ENCODE results near the gene PCBP3. TPM values are rescaled to one million over a fixed set of nuclear protein-coding genes. Genes with fewer than 3 reads are reported as not detected.
"Not testable (repeated sequence)": the region's sequence is repeated elsewhere in the genome, so short reads cannot be mapped to it uniquely, and the experiment has no call there.

Gene PCBP3
- total RNA-seq, 6 experiments from 2014 or later, result not detected

GRCh38 chr21:45611939-45612664 is 31.4 kb upstream of the PCBP3 start:
- peaks cover 40% of the 10 kb centered on the region for H3K27me3 Mint-ChIP-seq (ENCODE audit: insufficient read depth)
- peak overlapping the region; percentile 11; the same call in 1 of the 2 replicates for H3K27ac Mint-ChIP-seq
- peaks cover 20% of the 10 kb centered on the region for H3K4me1 Mint-ChIP-seq (ENCODE audit: low read depth)
- peak overlapping the region; percentile 65 for H3K4me3 Mint-ChIP-seq
- H3K36me3 Mint-ChIP-seq (ENCODE audit: low read depth), result no peaks in the 10 kb centered on the region
- H3K9me3 Mint-ChIP-seq, result no peaks in the 10 kb centered on the region
- TF ChIP-seq CTCF (IDR thresholded peaks at IDR 0.05), result no peak
- peak; percentile 48 for DNase-seq

- Mint-ChIP-seq H3K4me1 (ENCODE audit: low read depth) (peaks cover 20% of the 10 kb centered on the region), H3K27me3 (ENCODE audit: insufficient read depth) (peaks cover 42% of the 10 kb centered on the region), H3K4me3 (peak overlapping the region; percentile 65; the same call in 1 of the 2 replicates)
- H3K9me3 Mint-ChIP-seq; H3K36me3 Mint-ChIP-seq (ENCODE audit: low read depth); DNase-seq; H3K27ac Mint-ChIP-seq: not testable (repeated sequence)
Observed at GRCh38 chr21:45612665-45613019, 30.9 kb upstream of the PCBP3 start.

DNA sequence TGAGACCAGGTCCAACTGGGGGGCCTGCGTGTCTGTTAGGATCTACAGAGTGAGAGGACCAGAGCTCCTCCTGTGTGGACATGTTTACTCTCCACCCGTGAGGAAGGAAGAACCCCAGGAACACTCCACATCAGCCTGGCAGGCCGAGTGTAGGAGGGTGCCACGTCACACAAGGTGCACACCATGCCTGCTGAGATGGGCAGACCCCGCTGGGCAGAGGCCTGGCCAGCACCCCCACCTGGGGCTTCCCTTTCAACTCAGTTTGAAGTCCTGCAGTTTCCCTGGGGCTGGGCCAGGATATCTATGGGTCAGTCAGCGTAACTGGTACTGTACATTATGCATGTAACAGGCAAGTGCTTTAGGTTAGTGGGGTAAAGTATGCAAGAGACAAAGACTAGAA is 30.1 kb upstream of the PCBP3 start:
- no peak overlapping the region for H3K27ac Mint-ChIP-seq
- peaks cover 20% of the 10 kb centered on the region for H3K4me1 Mint-ChIP-seq (ENCODE audit: low read depth)
- no peak for DNase-seq

GRCh38 chr21:45613881-45614280 is 29.6 kb upstream of the PCBP3 start:
- Mint-ChIP-seq H3K27ac (no peak overlapping the region), H3K4me3 (no peak overlapping the region), H3K4me1 (ENCODE audit: low read depth) (peaks cover 20% of the 10 kb centered on the region), H3K9me3 (no peaks in the 10 kb centered on the region), H3K27me3 (ENCODE audit: insufficient read depth) (peaks cover 48% of the 10 kb centered on the region), H3K36me3 (ENCODE audit: low read depth) (no peaks in the 10 kb centered on the region)
- TF ChIP-seq CTCF (IDR thresholded peaks at IDR 0.05), result no peak
- DNase-seq, result no peak

More for the DNA sequence above, 30.1 kb upstream of the PCBP3 start:
- no peaks in the 10 kb centered on the region for H3K36me3 Mint-ChIP-seq (ENCODE audit: low read depth)
- H3K9me3 Mint-ChIP-seq, result no peaks in the 10 kb centered on the region
- H3K27me3 Mint-ChIP-seq (ENCODE audit: insufficient read depth), result peaks cover 46% of the 10 kb centered on the region
- no peak overlapping the region for H3K4me3 Mint-ChIP-seq
- TF ChIP-seq CTCF (IDR thresholded peaks at IDR 0.05), result no peak

- Mint-ChIP-seq H3K4me1 (ENCODE audit: low read depth) (peaks cover 20% of the 10 kb centered on the region), H3K4me3 (no peak overlapping the region), H3K27ac (no peak overlapping the region), H3K27me3 (ENCODE audit: insufficient read depth) (peaks cover 56% of the 10 kb centered on the region), H3K9me3 (peaks cover 8% of the 10 kb centered on the region), H3K36me3 (ENCODE audit: low read depth) (peaks cover 7% of the 10 kb centered on the region)
- DNase-seq, result no peak
- TF ChIP-seq CTCF (IDR thresholded peaks at IDR 0.05), result no peak
Observed at GRCh38 chr21:45615145-45615711, 28.3 kb upstream of the PCBP3 start.

Data from HFFc6 (cell line).